Measurements from ENCODE around the gene KIRREL3. TPM values are rescaled to one million over a fixed set of nuclear protein-coding genes. Genes with fewer than 3 reads are reported as not detected.

The KIRREL3 gene
- total and polyA plus RNA-seq, 9 donors: 0.25 to 5.3 (median 0.48) TPM

DNA sequence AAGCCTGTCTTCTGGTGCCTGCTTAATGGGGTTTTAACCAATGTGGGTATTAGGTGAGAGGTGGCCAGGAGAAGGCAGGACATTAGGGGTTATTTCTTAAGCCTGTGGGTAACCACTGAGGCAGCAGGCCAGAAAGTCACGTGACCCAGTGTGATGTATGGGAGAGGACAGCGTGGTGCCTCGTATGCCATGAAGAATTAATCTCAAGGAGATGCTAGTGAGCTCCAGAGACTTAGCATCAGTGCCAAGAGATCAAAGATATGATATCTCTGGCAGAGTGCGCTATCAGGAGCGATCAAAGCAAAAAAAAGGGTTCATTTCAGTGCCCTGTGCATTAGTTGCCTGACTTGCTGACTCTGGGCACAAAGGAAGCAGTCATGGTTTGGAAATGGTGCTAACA lies 275.5 kb downstream of the KIRREL3 start:
- intact Hi-C loops (cut with DNase I): no loop called here
- Histone ChIP-seq H3K4me1 (ENCODE audit: insufficient read depth) (no peaks in the 10 kb centered on the region), H3K4me3 (no peak overlapping the region), H3K27me3 (no peaks in the 10 kb centered on the region), H3K27ac (no peak overlapping the region), H3K36me3 (no peaks in the 10 kb centered on the region), H3K9me3 (no peaks in the 10 kb centered on the region)
- WGBS, 3 donors: 84 to 86% (median 85%) methylated on average over 5 of the region's 5 CpGs
- TF ChIP-seq, protein P1, sequence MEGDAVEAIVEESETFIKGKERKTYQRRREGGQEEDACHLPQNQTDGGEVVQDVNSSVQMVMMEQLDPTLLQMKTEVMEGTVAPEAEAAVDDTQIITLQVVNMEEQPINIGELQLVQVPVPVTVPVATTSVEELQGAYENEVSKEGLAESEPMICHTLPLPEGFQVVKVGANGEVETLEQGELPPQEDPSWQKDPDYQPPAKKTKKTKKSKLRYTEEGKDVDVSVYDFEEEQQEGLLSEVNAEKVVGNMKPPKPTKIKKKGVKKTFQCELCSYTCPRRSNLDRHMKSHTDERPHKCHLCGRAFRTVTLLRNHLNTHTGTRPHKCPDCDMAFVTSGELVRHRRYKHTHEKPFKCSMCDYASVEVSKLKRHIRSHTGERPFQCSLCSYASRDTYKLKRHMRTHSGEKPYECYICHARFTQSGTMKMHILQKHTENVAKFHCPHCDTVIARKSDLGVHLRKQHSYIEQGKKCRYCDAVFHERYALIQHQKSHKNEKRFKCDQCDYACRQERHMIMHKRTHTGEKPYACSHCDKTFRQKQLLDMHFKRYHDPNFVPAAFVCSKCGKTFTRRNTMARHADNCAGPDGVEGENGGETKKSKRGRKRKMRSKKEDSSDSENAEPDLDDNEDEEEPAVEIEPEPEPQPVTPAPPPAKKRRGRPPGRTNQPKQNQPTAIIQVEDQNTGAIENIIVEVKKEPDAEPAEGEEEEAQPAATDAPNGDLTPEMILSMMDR (IDR thresholded peaks at IDR 0.05): no peak
- no peak for TF ChIP-seq POLR2A (IDR thresholded peaks at IDR 0.05)
- no peak for DNase-seq

DNA sequence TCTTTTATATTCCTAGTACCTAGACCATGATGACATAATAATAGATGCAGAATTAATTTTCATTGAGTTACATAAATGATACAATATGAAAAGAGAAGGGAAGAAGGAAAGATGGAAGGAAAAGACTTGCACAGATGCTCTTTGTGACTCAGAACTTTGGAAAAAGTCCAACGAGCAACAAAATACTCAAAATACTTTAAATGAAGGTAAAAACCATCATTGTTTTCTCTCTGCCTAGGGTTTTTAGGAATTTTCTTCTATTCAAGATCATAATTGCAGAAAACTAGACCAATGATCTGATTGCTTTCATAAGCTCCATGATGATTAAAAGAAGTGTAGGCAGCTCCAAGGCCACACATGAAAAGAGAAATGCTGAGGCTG lies 276.9 kb downstream of the KIRREL3 start:
- no peaks in the 10 kb centered on the region for H3K9me3 ChIP-seq
- H3K4me3 ChIP-seq: no peak overlapping the region
- no peaks in the 10 kb centered on the region for H3K36me3 ChIP-seq
- no peak overlapping the region for H3K27ac ChIP-seq
- no peak for TF ChIP-seq EP300 (IDR thresholded peaks at IDR 0.05)
- TF ChIP-seq POLR2A (IDR thresholded peaks at IDR 0.05): no peak
- TF ChIP-seq, protein P1 (IDR thresholded peaks at IDR 0.05): no peak
- 48 to 61% (median 52%) methylated on average over 1 of the region's 1 CpG for WGBS, 3 donors
- intact Hi-C loops (cut with DNase I): no loop called here
- no peaks in the 10 kb centered on the region for H3K4me1 ChIP-seq (ENCODE audit: insufficient read depth)
- no peaks in the 10 kb centered on the region for H3K27me3 ChIP-seq
- DNase-seq: no peak

DNA sequence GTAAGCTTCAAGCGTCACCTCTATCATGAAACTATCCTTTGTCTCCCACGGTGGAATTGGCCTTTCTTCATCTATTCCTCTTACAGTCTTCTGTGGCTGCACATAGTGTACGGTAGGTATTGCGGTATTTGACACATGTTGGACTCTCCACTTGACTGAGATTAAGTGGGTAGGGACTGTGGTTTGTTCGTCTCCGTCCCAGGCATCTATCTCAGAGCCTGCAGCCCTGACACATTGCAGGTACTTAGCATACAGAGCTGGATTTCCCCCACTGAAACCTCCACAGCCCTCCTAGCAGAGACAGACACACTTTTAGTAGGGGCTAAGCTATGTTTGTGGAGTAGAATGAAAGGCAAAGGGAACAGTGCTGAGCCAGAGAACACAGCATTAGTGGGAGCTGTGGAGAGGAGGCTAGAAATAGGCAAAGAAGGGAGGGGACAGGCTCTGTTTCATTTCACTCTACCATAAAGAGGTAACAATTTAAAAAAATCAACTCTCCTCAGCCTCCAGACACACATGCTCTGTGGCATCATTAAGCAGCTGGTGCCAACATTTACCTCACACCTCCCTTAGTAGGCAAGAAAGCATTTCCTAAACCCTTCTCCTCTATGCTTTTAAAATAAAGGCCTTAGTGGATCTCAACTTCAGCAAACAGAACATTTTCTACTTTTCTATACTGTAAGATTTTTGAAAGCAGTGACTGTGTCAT lies 277.5 kb downstream of the KIRREL3 start:
- intact Hi-C loops (cut with DNase I): no loop called here
- Histone ChIP-seq H3K4me3 (no peak overlapping the region), H3K27ac (no peak overlapping the region), H3K36me3 (no peaks in the 10 kb centered on the region), H3K27me3 (no peaks in the 10 kb centered on the region), H3K4me1 (ENCODE audit: insufficient read depth) (no peaks in the 10 kb centered on the region), H3K9me3 (no peaks in the 10 kb centered on the region)
- DNase-seq: no peak
- TF ChIP-seq, protein P1 (IDR thresholded peaks at IDR 0.05): no peak
- TF ChIP-seq POLR2A (IDR thresholded peaks at IDR 0.05) (no peak), EP300 (IDR thresholded peaks at IDR 0.05) (no peak)
- 92 to 96% (median 94%) methylated on average over 6 of the region's 6 CpGs for WGBS, 3 donors

DNA sequence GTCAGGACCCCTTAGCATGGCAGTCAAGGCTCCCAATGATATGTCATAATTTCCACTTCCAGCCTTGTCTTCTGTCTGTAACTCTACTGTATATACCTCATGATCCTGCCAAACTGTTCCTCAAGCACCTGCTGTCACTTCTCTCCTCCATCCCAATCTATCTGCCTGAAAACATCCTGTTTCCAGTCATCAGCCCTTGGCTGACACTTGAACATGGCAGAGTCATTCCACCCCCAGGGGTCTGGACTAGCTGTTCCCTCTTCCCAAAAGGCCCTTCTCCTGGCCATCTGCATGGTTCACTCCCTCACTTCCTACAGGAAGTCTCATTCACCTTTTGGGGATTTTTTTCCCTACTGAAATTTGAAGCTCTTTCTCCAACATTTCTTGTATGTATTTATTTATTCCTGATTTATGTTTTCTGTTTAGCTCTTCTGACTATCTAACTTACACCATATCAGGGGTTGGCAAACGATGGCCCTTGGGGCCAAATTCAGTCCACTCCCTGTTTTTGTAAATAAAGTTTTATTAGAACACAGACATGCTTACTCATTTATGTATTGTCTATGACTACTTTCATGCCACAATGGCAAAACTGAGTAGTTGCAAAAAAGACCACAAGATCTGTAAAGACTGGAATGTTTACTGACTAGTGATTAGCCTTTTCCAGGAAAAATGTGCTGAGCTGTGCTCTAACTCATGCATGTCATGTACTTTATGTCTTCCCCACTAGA lies 278.4 kb downstream of the KIRREL3 start:
- no peak overlapping the region for H3K27ac ChIP-seq
- 79 to 90% (median 85%) methylated on average over 1 of the region's 1 CpG for WGBS, 3 donors
- H3K27me3 ChIP-seq: no peaks in the 10 kb centered on the region
- H3K36me3 ChIP-seq: no peaks in the 10 kb centered on the region
- no peak for DNase-seq
- intact Hi-C loops (cut with DNase I): no loop called here
- no peak overlapping the region for H3K4me3 ChIP-seq
- TF ChIP-seq, protein P1 (IDR thresholded peaks at IDR 0.05): no peak
- TF ChIP-seq EP300 (IDR thresholded peaks at IDR 0.05) (no peak), POLR2A (IDR thresholded peaks at IDR 0.05) (no peak)
- no peaks in the 10 kb centered on the region for H3K9me3 ChIP-seq
- H3K4me1 ChIP-seq (ENCODE audit: insufficient read depth): no peaks in the 10 kb centered on the region

Measured in ovary (tissue), 9 donors.